Fibroblast of upper back skin (primary cell): ENCODE results near the gene ADAD2.

Experiments used
- DNase-seq: peaks from one replicate; pipeline ENCODE4 v3.0.0-alpha.2; 2013

Gene ADAD2

GRCh38 chr16:84226026-84226425 lies 35.1 kb downstream of the ADAD2 start:
- DNase-seq = no peak

DNA sequence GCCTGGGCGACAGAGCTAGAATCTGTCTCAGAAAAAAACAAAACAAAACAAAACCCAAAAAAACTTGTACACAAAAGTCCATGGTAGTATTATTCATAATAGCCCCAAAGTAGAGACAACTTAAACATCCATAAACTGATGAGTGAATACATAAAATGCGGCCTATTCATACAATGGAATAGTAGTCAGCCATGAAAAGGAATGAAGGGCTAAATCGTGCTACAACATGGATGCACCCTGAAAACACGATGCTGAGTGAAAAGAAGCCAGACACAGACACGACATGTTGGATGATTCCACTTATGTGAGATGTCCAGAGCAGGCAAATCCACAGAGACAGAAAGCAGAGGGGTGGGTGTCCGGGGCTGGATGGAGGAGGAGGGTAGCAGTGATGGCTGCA lies 36.6 kb downstream of the ADAD2 start:
- DNase-seq = no peak

DNA sequence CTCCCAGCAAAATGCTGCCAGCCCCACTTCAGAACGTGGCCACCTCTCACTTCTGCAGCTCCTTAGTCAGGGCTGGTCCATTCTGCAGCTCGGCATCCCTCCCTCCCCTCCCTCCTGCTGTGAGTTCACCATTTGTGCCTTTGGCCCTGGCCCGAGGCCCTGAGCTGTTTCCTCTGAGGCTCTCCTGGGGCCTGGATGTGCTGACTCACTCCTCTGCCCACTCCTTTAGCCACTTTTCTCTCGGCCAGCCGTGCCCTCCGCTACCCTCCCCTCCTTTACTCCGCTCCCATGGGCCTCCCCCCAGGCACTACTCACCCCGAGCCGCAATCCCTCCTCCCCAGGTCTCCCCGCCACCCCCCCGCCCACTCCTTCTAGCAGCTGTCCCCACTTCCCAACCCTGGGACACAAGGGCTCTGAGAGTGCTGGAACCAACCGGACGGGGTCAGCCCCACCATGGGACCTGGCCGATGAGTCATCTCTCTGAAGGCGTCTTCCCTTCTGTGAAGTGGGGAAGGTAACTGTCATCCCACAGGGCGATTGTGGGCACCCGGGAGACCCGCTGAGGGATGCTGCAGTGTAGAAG lies 37.4 kb downstream of the ADAD2 start:
- peak; percentile 82 for DNase-seq

DNA sequence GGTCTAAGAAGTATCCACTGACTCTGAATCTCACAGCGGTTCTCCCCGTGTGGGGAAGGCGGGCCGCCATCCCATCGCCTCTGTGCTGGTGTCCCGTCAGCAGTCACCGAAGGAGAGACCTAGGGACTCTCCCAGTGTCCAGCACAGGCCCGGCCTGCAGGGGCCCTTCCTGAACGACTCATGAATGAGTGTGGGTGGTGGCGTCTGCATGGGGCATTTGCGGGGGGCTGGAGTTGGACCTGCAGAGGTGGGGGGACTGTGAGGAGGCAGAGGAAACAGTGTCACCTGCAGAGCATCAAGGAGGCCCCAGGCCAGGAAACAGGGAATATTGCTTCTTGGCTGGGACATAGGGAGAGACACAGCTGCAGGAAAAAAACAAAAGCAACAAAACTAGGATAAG lies 38.5 kb downstream of the ADAD2 start:
- no peak for DNase-seq

GRCh38 chr16:84232060-84232459 lies 41.1 kb downstream of the ADAD2 start:
- DNase-seq = no peak

- DNase-seq = no peak
These were observed 42.0 kb downstream of the ADAD2 start for GRCh38 chr16:84232969-84233368.

GRCh38 chr16:84233748-84234147 lies 42.8 kb downstream of the ADAD2 start:
- DNase-seq = no peak

GRCh38 chr16:84234321-84235241 lies 43.6 kb downstream of the ADAD2 start:
- DNase-seq = no peak

DNA sequence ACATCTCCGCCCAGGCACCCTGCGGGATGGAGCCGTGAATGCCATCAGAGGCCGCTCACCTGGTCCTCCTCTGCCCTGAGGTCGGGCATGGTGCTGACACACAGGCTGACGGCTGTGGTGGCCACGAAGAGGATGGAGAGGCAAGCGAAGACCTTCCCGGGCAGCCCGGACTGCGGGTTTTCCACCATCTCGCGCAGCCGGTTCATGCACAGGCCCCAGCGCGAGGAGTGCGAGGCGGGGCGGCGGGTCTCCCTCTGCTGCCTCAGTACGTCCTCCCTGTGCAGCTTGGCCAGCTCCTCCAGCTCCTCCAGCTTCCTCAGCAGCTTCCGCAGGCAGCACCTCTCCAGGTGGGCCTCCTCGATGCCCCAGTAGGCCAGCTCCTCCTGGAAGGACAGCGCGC lies 45.7 kb downstream of the ADAD2 start:
- no peak for DNase-seq

- no peak for DNase-seq
These were observed 47.2 kb downstream of the ADAD2 start for GRCh38 chr16:84237994-84238750.

DNA sequence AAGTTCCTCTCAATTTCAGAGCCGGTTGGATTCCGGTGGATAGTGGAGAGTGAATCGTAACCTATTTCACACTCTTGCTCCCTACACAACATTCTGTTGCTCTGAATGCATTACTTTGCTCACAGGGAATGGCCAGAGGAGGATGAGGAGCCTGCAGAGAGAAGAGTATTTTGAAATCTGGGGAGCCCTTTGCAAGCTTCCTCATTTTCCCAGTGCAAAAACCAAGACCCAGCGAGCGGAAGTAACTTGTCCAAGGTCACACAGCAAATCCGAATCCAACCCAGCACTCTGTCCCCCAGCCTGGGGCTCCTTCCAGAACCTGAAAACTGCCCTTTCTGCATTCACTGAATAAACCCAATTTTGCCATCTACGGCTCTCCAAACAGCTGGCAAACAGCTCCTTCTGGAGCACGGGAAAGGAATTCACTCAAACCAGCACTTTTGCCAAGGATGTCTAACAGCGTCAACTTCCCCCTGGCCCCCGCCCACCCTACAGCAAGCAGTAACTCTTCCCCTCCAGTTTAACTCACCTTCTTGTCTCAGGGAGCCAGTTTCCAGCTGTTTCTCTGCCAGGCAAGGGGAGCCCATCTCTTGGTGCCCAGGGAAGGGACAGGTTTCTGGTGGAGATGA lies 48.3 kb downstream of the ADAD2 start:
- no peak for DNase-seq

DNA sequence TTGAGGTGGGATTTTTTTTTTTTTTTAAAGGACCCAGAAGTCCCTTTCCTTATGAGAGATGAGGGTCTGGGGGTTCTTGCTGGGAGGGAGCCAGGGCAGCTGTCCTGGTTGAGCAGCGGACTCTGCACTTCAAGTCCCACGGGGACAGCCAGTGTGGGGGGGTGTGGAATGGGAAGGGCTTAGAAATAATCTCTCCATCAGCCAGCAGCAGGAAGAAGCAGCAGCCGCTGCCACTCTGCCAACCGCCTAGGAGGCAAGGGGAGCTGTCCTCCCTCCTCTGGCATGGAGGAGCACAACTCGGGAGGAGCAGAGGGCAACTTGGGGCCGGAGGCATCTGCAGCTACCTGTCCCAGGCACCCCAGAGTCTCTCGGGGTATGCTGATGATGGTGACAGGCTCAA lies 49.0 kb downstream of the ADAD2 start, which contains the start of gene KCNG4:
KCNG4 (minus strand) TSS at position 104 of the 400 bp plus-strand sequence. CDS start 2,527 bp downstream, outside the sequence.
- no peak for DNase-seq

DNA sequence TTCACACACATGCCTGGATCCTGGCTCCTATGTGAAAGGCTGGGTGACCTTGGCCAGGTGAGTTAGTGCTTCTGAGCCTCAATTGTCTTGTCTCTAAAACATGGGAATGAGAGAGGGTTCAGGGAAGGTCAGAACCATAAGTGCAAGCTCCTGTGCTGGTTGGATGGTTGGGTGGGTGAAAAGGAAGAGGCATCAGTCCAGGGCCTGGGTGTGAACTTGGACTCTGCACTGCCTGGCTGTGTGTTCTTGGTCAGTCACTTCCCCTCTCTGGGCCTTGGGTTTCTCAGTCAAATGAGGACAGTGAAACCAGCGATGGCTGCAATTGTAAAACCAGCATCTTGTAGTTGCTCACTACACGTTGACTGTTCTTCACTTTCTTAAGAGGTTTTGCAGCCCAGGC lies 49.5 kb downstream of the ADAD2 start:
- no peak for DNase-seq

DNA sequence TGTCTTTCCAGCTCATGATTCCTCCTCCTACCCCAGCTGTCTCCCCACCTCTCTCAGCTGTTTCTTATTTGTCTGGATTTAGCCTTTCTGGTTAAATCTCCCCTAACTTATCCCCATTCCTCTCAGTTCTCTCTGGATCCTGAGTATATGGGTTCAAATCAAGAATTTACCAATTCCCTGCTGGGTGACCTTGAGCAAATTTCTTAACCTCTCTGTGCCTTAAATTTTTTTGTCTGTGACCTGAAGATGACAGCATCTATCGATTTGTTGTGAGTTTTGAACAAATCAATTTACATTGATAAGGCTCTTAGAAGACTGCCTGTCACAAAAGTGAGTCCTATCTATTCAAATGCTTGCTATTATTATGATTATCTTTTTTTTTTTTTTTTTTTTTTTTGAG lies 50.8 kb downstream of the ADAD2 start:
- no peak for DNase-seq

GRCh38 chr16:84242839-84243238 lies 51.9 kb downstream of the ADAD2 start:
- DNase-seq = no peak

- DNase-seq = no peak
These were observed 52.8 kb downstream of the ADAD2 start for GRCh38 chr16:84243732-84244131.

GRCh38 chr16:84244728-84245127 lies 53.8 kb downstream of the ADAD2 start:
- no peak for DNase-seq

DNA sequence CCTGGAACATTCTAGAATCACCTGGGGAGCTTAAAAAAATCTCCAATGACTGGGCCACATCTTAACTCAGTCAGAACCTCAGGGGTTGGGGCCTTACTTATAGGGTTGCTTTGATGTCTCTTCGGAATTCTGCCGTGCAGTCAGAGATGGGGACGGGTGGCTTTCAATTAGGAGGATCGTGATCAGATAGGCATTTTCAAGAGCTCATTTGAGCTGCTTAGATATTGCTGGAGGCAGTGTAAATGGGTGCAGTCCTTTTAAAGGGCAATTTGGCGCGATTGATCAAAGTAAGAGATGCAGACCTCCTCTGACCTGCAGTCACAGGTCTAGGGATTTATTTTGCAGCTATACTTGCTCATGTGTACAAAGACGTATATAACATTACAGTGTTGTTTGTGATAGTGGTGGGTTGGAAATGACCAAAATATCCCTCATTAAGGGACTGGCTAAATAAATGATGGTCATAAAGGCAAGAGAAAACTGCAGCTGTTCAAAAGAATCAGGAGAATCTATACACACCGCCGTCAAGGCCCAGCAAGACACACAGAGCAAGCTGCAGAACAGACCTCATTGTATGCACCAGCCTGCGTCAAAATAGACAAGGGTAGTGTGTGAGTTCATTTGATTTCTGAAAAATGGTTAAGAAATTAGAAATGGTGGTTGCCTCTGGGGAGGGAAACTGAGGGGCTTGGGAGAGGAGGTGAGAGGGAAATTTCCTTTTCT lies 55.2 kb downstream of the ADAD2 start:
- no peak for DNase-seq

DNA sequence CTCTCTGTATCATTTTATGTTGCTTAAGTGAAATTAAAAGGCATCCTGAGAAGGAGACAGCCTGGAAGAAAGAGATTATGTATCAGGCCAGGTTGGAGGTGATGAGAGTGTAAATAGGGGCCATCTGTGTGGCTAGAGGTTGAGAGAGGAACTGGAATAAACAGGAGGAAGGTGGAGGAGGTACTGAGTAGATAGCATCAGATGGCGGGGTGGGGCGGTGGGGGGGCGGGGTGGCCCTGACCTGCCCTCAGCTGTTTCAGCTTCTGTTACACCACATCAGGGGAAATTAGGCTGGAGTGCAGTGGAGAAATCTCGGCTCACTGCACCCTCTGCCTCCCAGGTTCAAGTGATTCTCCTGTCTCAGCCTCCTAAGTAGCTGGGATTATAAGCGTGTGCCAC lies 55.7 kb downstream of the ADAD2 start:
- DNase-seq = no peak
